Measurements from ENCODE around the gene ZNF385B.

Gene ZNF385B

GRCh38 chr2:179861027-179861415, 391 bp downstream of the ZNF385B start:
- Histone ChIP-seq H3K4ac (ENCODE audit: low read depth, low read length) (no peak overlapping the region), H3K4me3 (ENCODE audit: low read length) (peak overlapping the region; percentile 68), H3K27me3 (ENCODE audit: insufficient read depth, low read length, poor library complexity) (peaks cover 10% of the 10 kb centered on the region)

GRCh38 chr2:179860255-179861026, 971 bp downstream of the ZNF385B start:
- peak; percentile 18 for DNase-seq
- H2BK120ac ChIP-seq (ENCODE audit: low read depth, low read length) = no peak overlapping the region
- no peak overlapping the region for H3K23ac ChIP-seq (ENCODE audit: low read length)
- no peak overlapping the region for H4K8ac ChIP-seq (ENCODE audit: low read depth, low read length)
- H3K4ac ChIP-seq (ENCODE audit: low read depth, low read length) = no peak overlapping the region
- no peak overlapping the region for H2AK5ac ChIP-seq (ENCODE audit: low read length)
- H3K4me3 ChIP-seq (ENCODE audit: low read length) = peak overlapping the region; percentile 68
- H3K4me1 ChIP-seq (ENCODE audit: control insufficient read depth, low read depth, low read length) = no peaks in the 10 kb centered on the region
- H3K79me1 ChIP-seq (ENCODE audit: low read length) = no peaks in the 10 kb centered on the region
- H3K27me3 ChIP-seq (ENCODE audit: insufficient read depth, low read length, poor library complexity) = peaks cover 10% of the 10 kb centered on the region
- no peaks in the 10 kb centered on the region for H3K79me2 ChIP-seq (ENCODE audit: control insufficient read depth, insufficient read depth, low read length)
- no CpG with 5 or more reads among the region's 34 CpGs for WGBS (ENCODE audit: extremely low coverage, insufficient coverage, low lambda C conversion rate)
- H3K36me3 ChIP-seq (ENCODE audit: control insufficient read depth, insufficient read depth, low read length) = no peaks in the 10 kb centered on the region
- peak overlapping the region; percentile 74 for H3K56ac ChIP-seq (ENCODE audit: low read length)
- H3K9ac ChIP-seq (ENCODE audit: low read length) = peak overlapping the region; percentile 59
- H2BK5ac ChIP-seq (ENCODE audit: low read length) = no peak overlapping the region
- H3K18ac ChIP-seq (ENCODE audit: low read length) = no peak overlapping the region
- no peak overlapping the region for H4K5ac ChIP-seq (ENCODE audit: low read length)
- peak overlapping the region; percentile 99 for H3K4me2 ChIP-seq (ENCODE audit: low read length)
- H3K27ac ChIP-seq (ENCODE audit: low read depth, low read length) = no peak overlapping the region
- no peak overlapping the region for H2BK15ac ChIP-seq (replicated peaks; ENCODE audit: low read depth)

More at GRCh38 chr2:179861027-179861415, 391 bp downstream of the ZNF385B start:
- Histone ChIP-seq H2BK5ac (ENCODE audit: low read length) (no peak overlapping the region), H3K56ac (ENCODE audit: low read length) (peak overlapping the region; percentile 74), H3K27ac (ENCODE audit: low read depth, low read length) (no peak overlapping the region), H2BK120ac (ENCODE audit: low read depth, low read length) (no peak overlapping the region), H3K79me1 (ENCODE audit: low read length) (no peaks in the 10 kb centered on the region), H3K9ac (ENCODE audit: low read length) (peak overlapping the region; percentile 59), H3K36me3 (ENCODE audit: control insufficient read depth, insufficient read depth, low read length) (no peaks in the 10 kb centered on the region), H3K23ac (ENCODE audit: low read length) (no peak overlapping the region), H3K18ac (ENCODE audit: low read length) (no peak overlapping the region), H2BK15ac (replicated peaks; ENCODE audit: low read depth) (no peak overlapping the region), H3K4me1 (ENCODE audit: control insufficient read depth, low read depth, low read length) (no peaks in the 10 kb centered on the region), H4K5ac (ENCODE audit: low read length) (no peak overlapping the region), H3K79me2 (ENCODE audit: control insufficient read depth, insufficient read depth, low read length) (no peaks in the 10 kb centered on the region), H4K8ac (ENCODE audit: low read depth, low read length) (no peak overlapping the region), H2AK5ac (ENCODE audit: low read length) (no peak overlapping the region), H3K4me2 (ENCODE audit: low read length) (peak overlapping the region; percentile 99)
- WGBS (ENCODE audit: extremely low coverage, insufficient coverage, low lambda C conversion rate) = no CpG with 5 or more reads among the region's 52 CpGs
- DNase-seq = peak; percentile 42

- Histone ChIP-seq H4K8ac (ENCODE audit: low read depth, low read length) (no peak overlapping the region), H3K9ac (ENCODE audit: low read length) (no peak overlapping the region), H4K5ac (ENCODE audit: low read length) (no peak overlapping the region), H3K27me3 (ENCODE audit: insufficient read depth, low read length, poor library complexity) (peaks cover 10% of the 10 kb centered on the region), H3K4me2 (ENCODE audit: low read length) (no peak overlapping the region), H2BK120ac (ENCODE audit: low read depth, low read length) (no peak overlapping the region), H3K4me1 (ENCODE audit: control insufficient read depth, low read depth, low read length) (no peaks in the 10 kb centered on the region), H3K27ac (ENCODE audit: low read depth, low read length) (no peak overlapping the region), H3K23ac (ENCODE audit: low read length) (no peak overlapping the region), H3K56ac (ENCODE audit: low read length) (no peak overlapping the region), H2BK5ac (ENCODE audit: low read length) (no peak overlapping the region), H3K79me2 (ENCODE audit: control insufficient read depth, insufficient read depth, low read length) (no peaks in the 10 kb centered on the region), H3K36me3 (ENCODE audit: control insufficient read depth, insufficient read depth, low read length) (no peaks in the 10 kb centered on the region), H3K4ac (ENCODE audit: low read depth, low read length) (no peak overlapping the region), H2AK5ac (ENCODE audit: low read length) (no peak overlapping the region), H3K4me3 (ENCODE audit: low read length) (no peak overlapping the region), H2BK15ac (replicated peaks; ENCODE audit: low read depth) (no peak overlapping the region), H3K79me1 (ENCODE audit: low read length) (no peaks in the 10 kb centered on the region), H3K18ac (ENCODE audit: low read length) (no peak overlapping the region)
- no CpG with 5 or more reads among the region's 1 CpG for WGBS (ENCODE audit: extremely low coverage, insufficient coverage, low lambda C conversion rate)
- DNase-seq = no peak
These were observed 1.9 kb downstream of the ZNF385B start for GRCh38 chr2:179859523-179859922.

- Histone ChIP-seq H3K27ac (ENCODE audit: low read depth, low read length) (no peak overlapping the region), H4K5ac (ENCODE audit: low read length) (no peak overlapping the region), H3K79me2 (ENCODE audit: control insufficient read depth, insufficient read depth, low read length) (no peaks in the 10 kb centered on the region), H2BK120ac (ENCODE audit: low read depth, low read length) (no peak overlapping the region), H3K79me1 (ENCODE audit: low read length) (no peaks in the 10 kb centered on the region), H3K18ac (ENCODE audit: low read length) (no peak overlapping the region), H3K56ac (ENCODE audit: low read length) (no peak overlapping the region), H3K36me3 (ENCODE audit: control insufficient read depth, insufficient read depth, low read length) (no peaks in the 10 kb centered on the region), H3K27me3 (ENCODE audit: insufficient read depth, low read length, poor library complexity) (peaks cover 6% of the 10 kb centered on the region), H3K9ac (ENCODE audit: low read length) (no peak overlapping the region), H2AK5ac (ENCODE audit: low read length) (no peak overlapping the region), H2BK5ac (ENCODE audit: low read length) (no peak overlapping the region), H3K4me2 (ENCODE audit: low read length) (no peak overlapping the region), H3K4me1 (ENCODE audit: control insufficient read depth, low read depth, low read length) (no peaks in the 10 kb centered on the region), H3K23ac (ENCODE audit: low read length) (no peak overlapping the region), H3K4me3 (ENCODE audit: low read length) (no peak overlapping the region), H2BK15ac (replicated peaks; ENCODE audit: low read depth) (no peak overlapping the region), H3K4ac (ENCODE audit: low read depth, low read length) (no peak overlapping the region), H4K8ac (ENCODE audit: low read depth, low read length) (no peak overlapping the region)
- WGBS (ENCODE audit: extremely low coverage, insufficient coverage, low lambda C conversion rate) = no CpG with 5 or more reads among the region's 4 CpGs
- no peak for DNase-seq
These were observed 4.2 kb downstream of the ZNF385B start for GRCh38 chr2:179857236-179857635.

- Histone ChIP-seq H4K5ac (ENCODE audit: low read length) (no peak overlapping the region), H3K79me1 (ENCODE audit: low read length) (no peaks in the 10 kb centered on the region), H2BK15ac (replicated peaks; ENCODE audit: low read depth) (no peak overlapping the region), H3K18ac (ENCODE audit: low read length) (no peak overlapping the region), H3K4me1 (ENCODE audit: control insufficient read depth, low read depth, low read length) (no peaks in the 10 kb centered on the region), H3K4ac (ENCODE audit: low read depth, low read length) (no peak overlapping the region), H3K36me3 (ENCODE audit: control insufficient read depth, insufficient read depth, low read length) (no peaks in the 10 kb centered on the region), H3K9ac (ENCODE audit: low read length) (no peak overlapping the region), H3K4me2 (ENCODE audit: low read length) (no peak overlapping the region), H2BK120ac (ENCODE audit: low read depth, low read length) (no peak overlapping the region), H3K27ac (ENCODE audit: low read depth, low read length) (no peak overlapping the region), H3K79me2 (ENCODE audit: control insufficient read depth, insufficient read depth, low read length) (no peaks in the 10 kb centered on the region), H3K56ac (ENCODE audit: low read length) (no peak overlapping the region), H3K4me3 (ENCODE audit: low read length) (no peak overlapping the region), H2BK5ac (ENCODE audit: low read length) (no peak overlapping the region), H2AK5ac (ENCODE audit: low read length) (no peak overlapping the region), H3K27me3 (ENCODE audit: insufficient read depth, low read length, poor library complexity) (peaks cover 3% of the 10 kb centered on the region), H4K8ac (ENCODE audit: low read depth, low read length) (no peak overlapping the region), H3K23ac (ENCODE audit: low read length) (no peak overlapping the region)
- no peak for DNase-seq
- WGBS (ENCODE audit: extremely low coverage, insufficient coverage, low lambda C conversion rate) = no CpG with 5 or more reads among the region's 5 CpGs
These were observed 5.2 kb downstream of the ZNF385B start for GRCh38 chr2:179856205-179856604.

- no peak overlapping the region for H3K27ac ChIP-seq (ENCODE audit: low read depth, low read length)
- no peak overlapping the region for H2BK15ac ChIP-seq (replicated peaks; ENCODE audit: low read depth)
- H3K36me3 ChIP-seq (ENCODE audit: control insufficient read depth, insufficient read depth, low read length) = no peaks in the 10 kb centered on the region
- no peak overlapping the region for H2BK5ac ChIP-seq (ENCODE audit: low read length)
- H3K4me3 ChIP-seq (ENCODE audit: low read length) = no peak overlapping the region
- no peak for DNase-seq
- H3K4me1 ChIP-seq (ENCODE audit: control insufficient read depth, low read depth, low read length) = no peaks in the 10 kb centered on the region
- no peak overlapping the region for H3K9ac ChIP-seq (ENCODE audit: low read length)
- H2BK120ac ChIP-seq (ENCODE audit: low read depth, low read length) = no peak overlapping the region
- WGBS (ENCODE audit: extremely low coverage, insufficient coverage, low lambda C conversion rate) = no CpG with 5 or more reads among the region's 1 CpG
- H4K5ac ChIP-seq (ENCODE audit: low read length) = no peak overlapping the region
- no peak overlapping the region for H3K56ac ChIP-seq (ENCODE audit: low read length)
- H3K18ac ChIP-seq (ENCODE audit: low read length) = no peak overlapping the region
- H2AK5ac ChIP-seq (ENCODE audit: low read length) = no peak overlapping the region
- no peak overlapping the region for H4K8ac ChIP-seq (ENCODE audit: low read depth, low read length)
- H3K27me3 ChIP-seq (ENCODE audit: insufficient read depth, low read length, poor library complexity) = peaks cover 3% of the 10 kb centered on the region
- H3K79me1 ChIP-seq (ENCODE audit: low read length) = no peaks in the 10 kb centered on the region
- no peaks in the 10 kb centered on the region for H3K79me2 ChIP-seq (ENCODE audit: control insufficient read depth, insufficient read depth, low read length)
- no peak overlapping the region for H3K4ac ChIP-seq (ENCODE audit: low read depth, low read length)
- H3K23ac ChIP-seq (ENCODE audit: low read length) = no peak overlapping the region
- H3K4me2 ChIP-seq (ENCODE audit: low read length) = no peak overlapping the region
These were observed 5.7 kb downstream of the ZNF385B start for GRCh38 chr2:179855673-179856072.

All from mesendoderm (in vitro differentiated cells).